ENCODE measurements around the gene MAD1L1. TPM values are rescaled to one million over a fixed set of nuclear protein-coding genes. Genes with fewer than 3 reads are reported as not detected.

Gene MAD1L1
- total and polyA plus RNA-seq, 4 donors = 12.8 to 20.7 (median 16.5) TPM

DNA sequence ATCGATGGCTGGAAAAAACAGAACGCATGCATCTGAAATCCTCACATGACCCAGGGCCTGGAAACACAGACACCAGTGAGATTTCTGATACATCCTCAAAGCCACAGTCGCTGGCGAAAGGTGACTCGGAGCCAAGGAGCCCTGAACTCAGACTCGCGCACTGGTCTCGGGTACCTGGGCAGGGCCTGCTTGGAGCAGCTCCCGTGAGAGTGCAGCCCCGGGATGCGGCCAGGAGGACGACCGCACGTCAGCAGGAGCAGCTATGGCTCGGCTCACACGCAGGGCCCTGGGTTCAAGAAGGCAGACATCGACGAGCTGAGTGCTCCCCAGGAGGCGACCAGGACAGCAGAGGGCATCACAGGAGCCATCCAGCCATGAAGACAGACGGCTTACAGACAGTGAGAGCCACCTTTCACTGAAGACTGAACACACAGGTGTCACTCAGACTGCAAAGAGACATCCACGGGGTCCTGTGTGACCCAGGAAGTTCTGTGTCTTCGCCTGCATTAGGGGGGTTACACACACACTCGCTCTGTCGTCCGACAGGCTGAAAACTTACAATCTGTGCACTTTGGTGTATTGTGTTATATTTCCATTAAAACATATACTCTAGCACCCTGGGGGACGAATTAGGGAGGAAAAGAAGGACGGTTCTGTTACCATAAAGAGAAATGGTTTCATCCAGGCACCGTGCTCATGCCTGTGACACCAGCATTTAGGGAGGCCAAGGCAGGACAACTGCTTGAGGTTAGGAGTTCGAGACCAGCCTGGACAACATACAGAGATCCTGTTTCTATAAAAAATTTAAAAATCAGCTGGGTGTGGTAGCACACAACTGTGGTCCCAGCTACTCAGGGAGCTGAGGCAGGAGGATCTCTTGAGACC is 227.7 kb downstream of the MAD1L1 start:
- H3K9me3 ChIP-seq (ENCODE audit: control insufficient read depth in 4 of 4, low read length in 3 of 4) = no peaks in the 10 kb centered on the region
- no peak overlapping the region for H3K27ac ChIP-seq (ENCODE audit: low read depth in 1 of 2, low read length in 2 of 2)
- DNase-seq (ENCODE audit: low spot score) = no peak
- no peak overlapping the region for H3K4me3 ChIP-seq (ENCODE audit: low read depth in 1 of 3, low read length in 3 of 3)
- H3K36me3 ChIP-seq (ENCODE audit: control insufficient read depth in 4 of 4, insufficient read depth in 3 of 4, low read depth in 1 of 4, low read length in 3 of 4) = peaks cover 0 to 3% (median 0%) of the 10 kb centered on the region in 4 donors
- H3K27me3 ChIP-seq (ENCODE audit: control insufficient read depth in 4 of 4, insufficient read depth in 4 of 4, low read length in 3 of 4) = no peaks in the 10 kb centered on the region
- no peak overlapping the region for H3K9ac ChIP-seq (ENCODE audit: low read depth in 1 of 2, low read length in 2 of 2)
- WGBS = 96% methylated on average over 29 of the region's 29 CpGs
- no peaks in the 10 kb centered on the region for H3K4me1 ChIP-seq (ENCODE audit: control insufficient read depth in 4 of 4, insufficient read depth in 4 of 4, low read length in 3 of 4)
- TF ChIP-seq HNF4G (IDR thresholded peaks at IDR 0.05) = no peak
- TF ChIP-seq FOXA2 (IDR thresholded peaks at IDR 0.05) = no peak
- TF ChIP-seq, protein P1, sequence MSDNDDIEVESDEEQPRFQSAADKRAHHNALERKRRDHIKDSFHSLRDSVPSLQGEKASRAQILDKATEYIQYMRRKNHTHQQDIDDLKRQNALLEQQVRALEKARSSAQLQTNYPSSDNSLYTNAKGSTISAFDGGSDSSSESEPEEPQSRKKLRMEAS (IDR thresholded peaks at IDR 0.05) = no peak
- TF ChIP-seq, protein P2, sequence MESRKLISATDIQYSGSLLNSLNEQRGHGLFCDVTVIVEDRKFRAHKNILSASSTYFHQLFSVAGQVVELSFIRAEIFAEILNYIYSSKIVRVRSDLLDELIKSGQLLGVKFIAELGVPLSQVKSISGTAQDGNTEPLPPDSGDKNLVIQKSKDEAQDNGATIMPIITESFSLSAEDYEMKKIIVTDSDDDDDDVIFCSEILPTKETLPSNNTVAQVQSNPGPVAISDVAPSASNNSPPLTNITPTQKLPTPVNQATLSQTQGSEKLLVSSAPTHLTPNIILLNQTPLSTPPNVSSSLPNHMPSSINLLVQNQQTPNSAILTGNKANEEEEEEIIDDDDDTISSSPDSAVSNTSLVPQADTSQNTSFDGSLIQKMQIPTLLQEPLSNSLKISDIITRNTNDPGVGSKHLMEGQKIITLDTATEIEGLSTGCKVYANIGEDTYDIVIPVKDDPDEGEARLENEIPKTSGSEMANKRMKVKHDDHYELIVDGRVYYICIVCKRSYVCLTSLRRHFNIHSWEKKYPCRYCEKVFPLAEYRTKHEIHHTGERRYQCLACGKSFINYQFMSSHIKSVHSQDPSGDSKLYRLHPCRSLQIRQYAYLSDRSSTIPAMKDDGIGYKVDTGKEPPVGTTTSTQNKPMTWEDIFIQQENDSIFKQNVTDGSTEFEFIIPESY (IDR thresholded peaks at IDR 0.05) = no peak
- TF ChIP-seq TAF1 (conservative IDR thresholded peaks at IDR 0.05) = no peak

DNA sequence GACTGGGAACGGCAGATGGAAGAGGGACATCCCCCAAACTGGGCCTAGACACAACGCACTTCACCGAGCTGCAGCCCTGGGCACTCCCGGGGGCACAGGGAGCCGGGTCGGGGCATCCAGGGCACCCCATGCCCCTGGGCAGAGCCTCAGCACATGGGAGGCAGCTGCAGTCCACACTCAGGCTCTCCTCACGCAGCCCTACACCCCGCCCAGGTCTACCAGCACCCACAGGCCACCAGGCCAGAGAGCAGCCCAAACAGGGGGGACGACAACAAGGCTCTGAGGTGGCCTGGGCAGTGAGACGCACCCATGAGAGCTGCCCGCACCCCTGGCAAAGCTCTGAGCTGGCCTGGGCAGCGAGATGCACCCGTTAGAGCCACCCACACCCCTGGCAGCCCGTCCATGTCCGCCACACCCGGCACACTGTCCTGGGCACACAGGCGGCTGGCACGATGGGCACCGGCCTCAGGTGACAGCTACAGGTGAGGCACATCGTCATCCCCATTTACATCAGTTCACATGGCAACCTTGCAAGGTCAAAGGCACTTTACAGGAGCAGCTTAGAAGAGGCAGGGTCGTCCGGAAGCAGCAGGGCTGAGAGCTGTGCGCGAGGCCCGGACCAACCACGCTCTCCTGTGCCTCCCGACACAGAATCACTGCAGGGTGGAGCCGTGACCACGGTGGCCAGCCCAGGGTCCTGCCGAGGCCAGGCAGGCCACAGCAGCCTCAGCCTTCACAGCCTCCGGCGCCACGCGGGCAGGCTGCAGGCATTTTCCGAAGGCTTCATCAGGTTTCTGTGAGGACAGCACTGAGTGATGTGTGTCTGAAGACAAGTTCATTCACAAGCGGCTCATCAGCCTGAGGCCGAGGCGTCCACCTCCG is 228.6 kb downstream of the MAD1L1 start:
- Histone ChIP-seq H3K36me3 (ENCODE audit: control insufficient read depth in 4 of 4, insufficient read depth in 3 of 4, low read depth in 1 of 4, low read length in 3 of 4) (peaks cover 0 to 3% (median 0%) of the 10 kb centered on the region in 4 donors), H3K27ac (ENCODE audit: low read depth in 1 of 2, low read length in 2 of 2) (no peak overlapping the region), H3K4me1 (ENCODE audit: control insufficient read depth in 4 of 4, insufficient read depth in 4 of 4, low read length in 3 of 4) (no peaks in the 10 kb centered on the region), H3K27me3 (ENCODE audit: control insufficient read depth in 4 of 4, insufficient read depth in 4 of 4, low read length in 3 of 4) (no peaks in the 10 kb centered on the region), H3K9ac (ENCODE audit: low read depth in 1 of 2, low read length in 2 of 2) (no peak overlapping the region), H3K9me3 (ENCODE audit: control insufficient read depth in 4 of 4, low read length in 3 of 4) (no peaks in the 10 kb centered on the region), H3K4me3 (ENCODE audit: low read depth in 1 of 3, low read length in 3 of 3) (no peak overlapping the region)
- no peak for DNase-seq (ENCODE audit: low spot score)
- TF ChIP-seq FOXA1 (IDR thresholded peaks at IDR 0.05) (no peak), HNF4A (conservative IDR thresholded peaks at IDR 0.05) (no peak), TAF1 (conservative IDR thresholded peaks at IDR 0.05) (no peak), GABPA (IDR thresholded peaks at IDR 0.05 in 1 of 2, conservative IDR thresholded peaks at IDR 0.05 in 1 of 2) (no peak), RXRA (IDR thresholded peaks at IDR 0.05) (no peak), HNF4G (IDR thresholded peaks at IDR 0.05) (no peak), FOXA2 (IDR thresholded peaks at IDR 0.05) (no peak), JUND (IDR thresholded peaks at IDR 0.05) (no peak), NR2F2 (IDR thresholded peaks at IDR 0.05) (no peak), RAD21 (IDR thresholded peaks at IDR 0.05) (no peak), YY1 (IDR thresholded peaks at IDR 0.05) (no peak), EGR1 (IDR thresholded peaks at IDR 0.05; ENCODE audit: low read depth in 2 of 2) (no peak), SP1 (IDR thresholded peaks at IDR 0.05) (no peak)
- TF ChIP-seq, protein P2 (IDR thresholded peaks at IDR 0.05) = no peak
- TF ChIP-seq, protein P1 (IDR thresholded peaks at IDR 0.05) = no peak
- TF ChIP-seq, protein P3, sequence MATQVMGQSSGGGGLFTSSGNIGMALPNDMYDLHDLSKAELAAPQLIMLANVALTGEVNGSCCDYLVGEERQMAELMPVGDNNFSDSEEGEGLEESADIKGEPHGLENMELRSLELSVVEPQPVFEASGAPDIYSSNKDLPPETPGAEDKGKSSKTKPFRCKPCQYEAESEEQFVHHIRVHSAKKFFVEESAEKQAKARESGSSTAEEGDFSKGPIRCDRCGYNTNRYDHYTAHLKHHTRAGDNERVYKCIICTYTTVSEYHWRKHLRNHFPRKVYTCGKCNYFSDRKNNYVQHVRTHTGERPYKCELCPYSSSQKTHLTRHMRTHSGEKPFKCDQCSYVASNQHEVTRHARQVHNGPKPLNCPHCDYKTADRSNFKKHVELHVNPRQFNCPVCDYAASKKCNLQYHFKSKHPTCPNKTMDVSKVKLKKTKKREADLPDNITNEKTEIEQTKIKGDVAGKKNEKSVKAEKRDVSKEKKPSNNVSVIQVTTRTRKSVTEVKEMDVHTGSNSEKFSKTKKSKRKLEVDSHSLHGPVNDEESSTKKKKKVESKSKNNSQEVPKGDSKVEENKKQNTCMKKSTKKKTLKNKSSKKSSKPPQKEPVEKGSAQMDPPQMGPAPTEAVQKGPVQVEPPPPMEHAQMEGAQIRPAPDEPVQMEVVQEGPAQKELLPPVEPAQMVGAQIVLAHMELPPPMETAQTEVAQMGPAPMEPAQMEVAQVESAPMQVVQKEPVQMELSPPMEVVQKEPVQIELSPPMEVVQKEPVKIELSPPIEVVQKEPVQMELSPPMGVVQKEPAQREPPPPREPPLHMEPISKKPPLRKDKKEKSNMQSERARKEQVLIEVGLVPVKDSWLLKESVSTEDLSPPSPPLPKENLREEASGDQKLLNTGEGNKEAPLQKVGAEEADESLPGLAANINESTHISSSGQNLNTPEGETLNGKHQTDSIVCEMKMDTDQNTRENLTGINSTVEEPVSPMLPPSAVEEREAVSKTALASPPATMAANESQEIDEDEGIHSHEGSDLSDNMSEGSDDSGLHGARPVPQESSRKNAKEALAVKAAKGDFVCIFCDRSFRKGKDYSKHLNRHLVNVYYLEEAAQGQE (IDR thresholded peaks at IDR 0.05) = no peak
- TF ChIP-seq, protein P4, sequence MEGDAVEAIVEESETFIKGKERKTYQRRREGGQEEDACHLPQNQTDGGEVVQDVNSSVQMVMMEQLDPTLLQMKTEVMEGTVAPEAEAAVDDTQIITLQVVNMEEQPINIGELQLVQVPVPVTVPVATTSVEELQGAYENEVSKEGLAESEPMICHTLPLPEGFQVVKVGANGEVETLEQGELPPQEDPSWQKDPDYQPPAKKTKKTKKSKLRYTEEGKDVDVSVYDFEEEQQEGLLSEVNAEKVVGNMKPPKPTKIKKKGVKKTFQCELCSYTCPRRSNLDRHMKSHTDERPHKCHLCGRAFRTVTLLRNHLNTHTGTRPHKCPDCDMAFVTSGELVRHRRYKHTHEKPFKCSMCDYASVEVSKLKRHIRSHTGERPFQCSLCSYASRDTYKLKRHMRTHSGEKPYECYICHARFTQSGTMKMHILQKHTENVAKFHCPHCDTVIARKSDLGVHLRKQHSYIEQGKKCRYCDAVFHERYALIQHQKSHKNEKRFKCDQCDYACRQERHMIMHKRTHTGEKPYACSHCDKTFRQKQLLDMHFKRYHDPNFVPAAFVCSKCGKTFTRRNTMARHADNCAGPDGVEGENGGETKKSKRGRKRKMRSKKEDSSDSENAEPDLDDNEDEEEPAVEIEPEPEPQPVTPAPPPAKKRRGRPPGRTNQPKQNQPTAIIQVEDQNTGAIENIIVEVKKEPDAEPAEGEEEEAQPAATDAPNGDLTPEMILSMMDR (IDR thresholded peaks at IDR 0.05; ENCODE audit: low read depth, low read length, missing input control) = no peak
- TF ChIP-seq, protein P5, sequence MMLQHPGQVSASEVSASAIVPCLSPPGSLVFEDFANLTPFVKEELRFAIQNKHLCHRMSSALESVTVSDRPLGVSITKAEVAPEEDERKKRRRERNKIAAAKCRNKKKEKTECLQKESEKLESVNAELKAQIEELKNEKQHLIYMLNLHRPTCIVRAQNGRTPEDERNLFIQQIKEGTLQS (IDR thresholded peaks at IDR 0.05) = no peak
- WGBS = 96% methylated on average over 39 of the region's 39 CpGs
